GM19455 (cell line): ENCODE measurements around the gene DNAI7.

Experiments
- ATAC-seq: cut with Tn5 transposase; IDR thresholded peaks from one replicate; pipeline ENCODE4 v1.9.1; 2021; ENCODE audit not compliant: unreplicated experiment

DNAI7 gene

GRCh38 chr12:25102402-25102801 is 92.6 kb downstream of the DNAI7 start:
- no peak for ATAC-seq

DNA sequence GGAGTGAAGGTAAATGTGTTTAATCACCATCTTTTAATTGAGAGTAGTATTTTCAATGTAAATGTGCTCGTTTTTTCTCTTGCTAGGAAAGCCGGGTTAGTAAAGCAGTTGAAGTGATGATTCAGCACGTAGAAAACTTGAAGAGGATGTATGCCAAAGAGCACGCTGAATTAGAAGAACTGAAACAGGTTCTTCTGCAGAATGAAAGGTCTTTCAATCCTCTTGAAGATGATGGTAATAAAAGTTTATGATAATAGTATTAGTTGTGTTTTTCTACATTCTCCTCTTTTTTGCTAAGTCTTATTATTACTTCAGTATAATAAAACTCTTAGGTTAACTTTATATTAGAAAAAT is 93.9 kb downstream of the DNAI7 start:
- no peak for ATAC-seq

DNA sequence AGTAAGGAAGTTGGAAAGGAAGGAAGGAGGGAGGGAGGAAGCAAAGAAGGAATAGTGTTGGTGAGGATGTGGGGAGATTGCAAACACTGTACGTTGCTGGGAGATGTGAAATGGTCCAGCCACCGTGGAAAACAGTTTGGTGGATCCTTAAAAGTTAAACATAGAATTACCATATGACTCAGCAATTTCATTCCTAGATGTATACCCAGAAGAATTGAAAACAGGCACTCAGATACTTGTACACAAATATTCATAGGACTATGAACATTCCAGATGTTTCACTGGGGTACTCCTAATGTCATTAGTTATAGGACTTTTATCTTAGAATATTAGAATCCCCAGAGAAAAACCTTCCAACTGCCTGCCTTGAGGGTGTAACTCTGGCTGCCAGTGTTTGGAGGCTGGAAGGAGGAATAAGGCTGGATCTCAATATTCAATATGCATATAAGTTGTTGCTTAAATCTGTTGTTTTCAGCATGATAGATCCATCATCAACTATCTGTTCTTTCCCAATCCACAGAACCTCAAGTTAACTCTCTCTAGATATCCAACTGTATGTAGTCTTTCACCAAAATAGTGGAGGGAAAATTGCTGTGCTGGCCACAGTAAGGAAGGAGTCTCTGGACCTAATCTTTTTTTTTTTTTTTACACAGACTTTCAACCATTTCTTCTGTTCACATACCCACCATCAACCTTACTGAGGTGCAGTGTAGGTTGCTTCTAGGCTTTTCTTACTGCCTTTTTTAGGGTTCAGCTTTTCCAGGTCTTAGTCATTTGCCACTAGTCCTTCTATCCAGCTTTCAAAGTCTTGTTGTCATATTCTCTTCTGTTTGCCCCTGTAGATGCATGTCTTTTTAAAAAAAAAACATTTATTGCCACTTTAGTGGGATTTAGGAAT is 94.5 kb downstream of the DNAI7 start:
- no peak for ATAC-seq

DNA sequence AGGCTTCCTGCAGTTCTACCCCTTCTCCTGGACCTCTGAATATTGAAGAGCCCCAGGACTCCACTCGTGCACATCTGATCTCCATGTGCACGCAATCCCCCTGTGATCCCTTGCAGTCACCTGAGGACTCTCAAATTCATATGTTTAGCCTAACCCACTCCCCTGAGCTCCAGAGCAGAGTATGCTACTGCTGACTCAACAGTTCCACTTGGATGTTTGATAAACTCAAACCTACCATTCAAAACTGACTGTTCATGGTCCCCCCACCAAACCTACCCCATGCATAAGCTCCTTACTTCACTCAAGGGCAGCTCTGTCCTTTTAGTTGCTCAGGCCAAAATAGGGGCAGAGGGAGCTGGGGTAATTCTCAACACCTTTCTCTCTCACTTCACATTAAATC is 96.0 kb downstream of the DNAI7 start:
- no peak for ATAC-seq

DNA sequence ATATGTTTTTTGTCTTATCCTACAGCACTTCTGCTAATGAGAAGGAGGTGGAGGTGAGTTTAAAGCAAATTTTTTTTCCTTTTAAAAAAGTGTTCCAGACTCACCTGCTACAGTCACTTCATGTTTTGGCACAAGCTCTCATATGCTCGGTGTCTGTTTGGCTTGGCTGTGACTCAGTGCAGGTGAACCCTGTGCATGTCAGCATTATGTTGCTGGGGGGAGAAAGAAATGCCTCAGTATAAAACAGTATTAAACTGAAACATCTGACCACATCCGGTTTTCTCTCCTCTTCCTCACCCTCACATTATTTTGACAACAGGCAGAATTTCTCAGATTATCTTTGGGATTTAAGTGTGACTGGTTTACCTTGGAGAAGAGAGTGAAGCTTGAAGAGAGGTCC is 105.2 kb downstream of the DNAI7 start:
- ATAC-seq, result no peak

DNA sequence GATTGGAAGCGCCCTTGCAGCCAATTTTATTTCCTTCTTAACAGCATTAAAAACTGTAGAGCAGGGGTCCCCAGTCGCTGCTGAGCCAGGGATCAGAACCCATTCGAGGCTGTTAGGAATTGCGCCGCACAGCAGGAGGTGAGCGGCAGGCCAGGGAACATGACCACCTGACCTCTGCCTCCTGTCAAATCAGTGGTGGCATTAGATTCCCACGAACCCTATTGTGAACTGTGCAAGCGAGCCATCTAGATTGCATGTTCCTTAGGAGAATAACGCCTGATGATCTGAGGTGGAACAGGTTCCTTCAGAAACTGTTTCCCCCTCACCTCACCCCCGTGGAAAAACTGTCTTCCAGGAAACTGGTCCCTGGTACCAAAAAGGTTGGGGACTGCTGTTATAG is 107.4 kb downstream of the DNAI7 start:
- no peak for ATAC-seq

- ATAC-seq, result no peak
Measured at GRCh38 chr12:25084816-25085215, 110.1 kb downstream of the DNAI7 start.

- no peak for ATAC-seq
Measured at GRCh38 chr12:25083211-25083610, 111.7 kb downstream of the DNAI7 start.

DNA sequence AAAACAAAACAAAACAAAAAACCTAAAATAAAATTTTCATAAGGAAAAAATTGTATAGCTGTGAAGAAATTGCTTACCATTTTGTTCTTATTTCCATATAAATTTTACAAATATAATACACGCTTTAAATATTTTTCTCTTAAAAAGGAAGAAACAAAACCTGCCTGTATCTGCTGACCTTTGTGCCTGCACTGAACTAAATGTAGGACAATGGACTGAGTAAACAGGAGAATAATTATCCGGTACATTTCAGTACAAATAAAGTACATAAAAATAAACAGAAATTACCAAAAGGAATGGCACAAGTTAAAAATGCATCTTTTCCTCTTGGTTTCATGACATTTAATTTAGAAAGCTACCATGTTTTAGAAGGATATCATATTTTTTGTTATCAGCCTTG is 112.3 kb downstream of the DNAI7 start:
- no peak for ATAC-seq

DNA sequence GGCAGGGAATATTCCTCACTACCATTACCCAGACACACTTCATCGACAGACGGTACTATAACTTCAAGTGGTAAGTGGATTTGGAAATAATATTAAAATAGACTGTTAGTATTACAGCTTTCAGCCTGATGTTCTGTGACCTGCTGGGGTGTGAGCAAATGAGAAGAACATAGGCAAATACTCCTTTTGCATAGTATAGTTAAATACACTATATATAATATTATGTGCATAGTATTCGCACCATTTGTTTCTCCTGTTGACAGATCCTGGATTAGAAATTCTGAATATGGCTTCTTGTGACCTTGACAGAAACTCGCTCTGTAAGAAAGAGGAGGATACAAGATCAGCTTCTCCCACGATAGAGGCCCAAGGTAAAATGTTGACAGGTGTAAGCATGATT is 115.6 kb downstream of the DNAI7 start:
- ATAC-seq, result no peak

DNA sequence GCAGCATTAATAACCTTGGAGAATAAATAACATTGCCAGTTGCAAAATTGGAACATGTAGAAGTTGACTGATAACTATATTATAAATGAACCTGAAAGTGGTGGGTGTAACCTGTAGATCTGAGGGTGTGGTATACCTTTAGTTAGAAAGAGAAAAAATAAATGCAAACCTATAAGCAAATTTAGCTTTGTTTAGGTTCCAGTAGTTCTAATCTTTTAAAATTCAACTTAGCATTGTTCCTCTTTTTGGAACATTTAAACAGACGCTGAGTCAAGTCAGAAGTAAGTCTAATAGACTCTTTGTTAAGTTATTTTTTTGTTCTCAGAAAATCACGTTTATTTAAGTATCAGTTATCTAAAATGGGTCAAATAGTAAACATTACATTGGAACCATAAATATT is 120.0 kb downstream of the DNAI7 start:
- ATAC-seq, result peak; percentile 84

DNA sequence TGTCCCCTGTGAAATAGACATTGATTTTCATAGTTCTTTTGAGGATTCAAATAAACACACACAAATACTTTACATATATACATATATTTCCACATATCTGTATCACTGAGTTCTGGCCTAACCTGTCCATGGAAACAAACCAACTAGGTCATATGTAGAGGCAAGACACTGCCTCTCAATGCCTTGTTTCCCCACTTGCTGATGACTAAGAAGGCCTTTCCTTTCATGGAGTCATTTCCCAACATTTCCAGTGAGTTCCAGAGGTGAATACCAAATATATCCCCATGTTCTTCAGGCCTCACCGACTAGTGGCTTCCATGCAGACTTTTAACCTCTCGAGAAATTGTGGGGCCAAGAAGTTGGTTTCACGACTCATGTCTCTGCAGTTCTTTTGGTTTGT is 120.8 kb downstream of the DNAI7 start:
- no peak for ATAC-seq

DNA sequence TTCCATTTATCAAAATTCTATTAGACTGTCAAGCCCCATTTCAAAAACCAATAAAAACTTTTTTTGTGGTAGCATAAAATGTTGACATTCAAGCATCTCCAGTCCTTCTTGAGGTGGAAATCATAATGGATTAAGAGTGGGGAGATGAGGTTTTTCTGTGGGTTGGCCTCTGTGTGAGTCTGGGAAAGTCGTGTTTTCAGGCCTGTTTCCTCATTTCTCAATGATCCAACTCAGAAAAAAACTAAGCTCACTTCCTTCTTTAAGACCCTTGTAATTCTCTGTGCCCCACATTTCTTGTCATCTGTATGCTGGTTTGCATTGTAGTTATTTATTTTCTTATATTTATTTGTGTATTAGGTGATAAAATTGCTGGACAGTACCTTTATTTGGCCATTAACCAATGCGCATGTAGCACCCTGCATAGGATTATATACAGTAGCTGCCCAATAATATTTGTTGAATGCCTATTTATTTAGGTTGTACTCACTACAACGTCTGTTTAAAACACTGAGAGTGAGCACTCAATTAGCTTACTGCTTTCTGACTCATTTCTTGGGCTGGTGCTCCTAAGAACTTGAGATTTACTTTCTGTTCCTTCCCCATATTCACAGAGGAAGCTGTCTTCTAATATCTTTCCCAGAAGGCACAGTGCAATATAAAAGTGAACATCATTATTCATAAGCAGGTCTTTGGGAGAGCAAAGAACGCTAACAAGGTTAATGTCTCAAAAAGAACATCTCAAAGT is 121.9 kb downstream of the DNAI7 start:
- ATAC-seq, result no peak

DNA sequence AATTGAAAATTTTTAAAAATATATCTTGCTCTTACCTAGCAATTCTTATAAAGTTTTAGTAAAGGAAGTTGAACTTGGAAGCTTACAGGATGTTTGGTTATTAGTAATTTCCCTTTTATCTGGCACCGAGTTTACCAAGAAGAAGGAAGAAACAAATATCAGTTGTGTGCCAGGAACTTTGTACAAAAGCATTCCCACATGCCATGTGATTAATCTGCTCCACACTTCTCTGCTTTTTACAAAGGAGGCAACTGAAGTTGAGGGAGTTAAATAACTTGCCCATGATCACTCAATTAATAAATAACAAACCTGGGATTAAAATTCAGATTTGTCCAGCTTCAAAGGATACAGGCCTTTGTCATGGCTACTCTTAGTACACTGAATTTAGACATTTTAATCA is 123.6 kb downstream of the DNAI7 start:
- ATAC-seq, result no peak

GRCh38 chr12:25069224-25069623 is 125.7 kb downstream of the DNAI7 start:
- no peak for ATAC-seq

DNA sequence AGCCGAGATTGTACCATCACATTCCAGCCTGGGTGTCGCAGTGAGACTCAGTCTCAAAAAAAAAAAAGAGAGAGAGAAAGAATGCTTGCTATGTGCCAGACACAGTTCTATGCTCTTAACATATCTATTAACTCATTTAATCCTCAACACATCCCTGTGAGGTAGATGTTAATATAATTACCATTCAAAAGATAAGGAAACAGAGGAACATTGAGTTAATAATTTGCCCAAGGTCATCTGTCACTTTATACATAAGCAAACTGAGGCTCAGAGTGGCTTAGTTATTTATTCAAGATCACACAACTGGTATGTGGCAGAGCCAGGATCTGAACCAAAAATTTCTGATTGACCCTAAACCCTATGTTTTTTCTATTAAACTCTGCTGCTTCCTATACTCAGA is 129.9 kb downstream of the DNAI7 start:
- ATAC-seq, result no peak

GRCh38 chr12:25063873-25064628 is 130.9 kb downstream of the DNAI7 start:
- no peak for ATAC-seq

GRCh38 chr12:25058658-25059058 is 136.3 kb downstream of the DNAI7 start:
- peak; percentile 47 for ATAC-seq
